ENCODE measurements around the gene LIPC. TPM values are rescaled to one million over a fixed set of nuclear protein-coding genes. Genes with fewer than 3 reads are reported as not detected.

LIPC gene
- total RNA-seq, 4 donors from 2014 or later = 0.48 to 8.2 (median 2.6) TPM; not detected in 1

- in situ Hi-C loops (cut with MboI; ENCODE audit: low pct_ligation_motif_present in 1 of 4, low pct_unique_long_range_greater_than_20kb in 1 of 4, low sequenced_read_pairs in 3 of 4) (no loop called here), intact Hi-C loops (cut with DNase I; ENCODE audit: low total_unique reads) (no loop called here)
- no peaks in the 10 kb centered on the region for H3K36me3 ChIP-seq
- no peak for TF ChIP-seq POLR2A (IDR thresholded peaks at IDR 0.05)
- TF ChIP-seq EP300 (IDR thresholded peaks at IDR 0.05; ENCODE audit: low read depth) = no peak
- TF ChIP-seq CTCF (IDR thresholded peaks at IDR 0.05) = no peak
- TF ChIP-seq POLR2AphosphoS5 (IDR thresholded peaks at IDR 0.05) = no peak
- peak; percentile 52 for DNase-seq
- peaks cover 3 to 18% (median 9%) of the 10 kb centered on the region in 4 donors for H3K4me1 ChIP-seq
- WGBS, 2 donors (ENCODE audit: low coverage in 1 of 2) = 43 to 45% methylated on average over 4 to 5 of the region's 5 CpGs
- no peak overlapping the region for H3K4me3 ChIP-seq
- H3K27me3 ChIP-seq = no peaks in the 10 kb centered on the region
- H3K9me3 ChIP-seq = no peaks in the 10 kb centered on the region
- peak overlapping the region; percentile 48 to 73 (median 59) for H3K27ac ChIP-seq
These were observed 38.5 kb upstream of the LIPC start for GRCh38 chr15:58393241-58393662.

- Histone ChIP-seq H3K9me3 (no peaks in the 10 kb centered on the region), H3K27ac (no peak overlapping the region), H3K4me1 (peaks cover 3 to 18% (median 9%) of the 10 kb centered on the region in 4 donors), H3K4me3 (no peak overlapping the region), H3K36me3 (no peaks in the 10 kb centered on the region), H3K27me3 (no peaks in the 10 kb centered on the region)
- WGBS, 2 donors (ENCODE audit: low coverage in 1 of 2) = 57 to 68% methylated on average over 3 of the region's 3 CpGs
- no peak for DNase-seq
- no peak for TF ChIP-seq EP300 (IDR thresholded peaks at IDR 0.05; ENCODE audit: low read depth)
- no peak for TF ChIP-seq POLR2A (IDR thresholded peaks at IDR 0.05)
- intact Hi-C loops (cut with DNase I; ENCODE audit: low total_unique reads) (no loop called here), in situ Hi-C loops (cut with MboI; ENCODE audit: low pct_ligation_motif_present in 1 of 4, low pct_unique_long_range_greater_than_20kb in 1 of 4, low sequenced_read_pairs in 3 of 4) (no loop called here)
These were observed 35.6 kb upstream of the LIPC start for GRCh38 chr15:58396181-58396580.

GRCh38 chr15:58398071-58398470, 33.7 kb upstream of the LIPC start:
- DNase-seq = no peak
- intact Hi-C loops (cut with DNase I; ENCODE audit: low total_unique reads) (no loop called here), in situ Hi-C loops (cut with MboI; ENCODE audit: low pct_ligation_motif_present in 1 of 4, low pct_unique_long_range_greater_than_20kb in 1 of 4, low sequenced_read_pairs in 3 of 4) (no loop called here)
- H3K4me1 ChIP-seq = peaks cover 0 to 9% (median 2%) of the 10 kb centered on the region in 4 donors
- no peak overlapping the region for H3K4me3 ChIP-seq
- TF ChIP-seq CTCF (IDR thresholded peaks at IDR 0.05) (no peak), POLR2AphosphoS5 (IDR thresholded peaks at IDR 0.05) (no peak), POLR2A (IDR thresholded peaks at IDR 0.05) (no peak), EP300 (IDR thresholded peaks at IDR 0.05; ENCODE audit: low read depth) (no peak)
- no peak overlapping the region for H3K27ac ChIP-seq
- no peaks in the 10 kb centered on the region for H3K27me3 ChIP-seq
- no peaks in the 10 kb centered on the region for H3K9me3 ChIP-seq
- 69% methylated on average over 1 of the region's 1 CpG; no CpG with 5 or more reads in 1 of the 2 donors for WGBS, 2 donors (ENCODE audit: low coverage in 1 of 2)
- H3K36me3 ChIP-seq = no peaks in the 10 kb centered on the region

- TF ChIP-seq POLR2A (IDR thresholded peaks at IDR 0.05) (no peak), POLR2AphosphoS5 (IDR thresholded peaks at IDR 0.05) (no peak), CTCF (IDR thresholded peaks at IDR 0.05) (no peak), EP300 (IDR thresholded peaks at IDR 0.05; ENCODE audit: low read depth) (no peak)
- no peaks in the 10 kb centered on the region for H3K27me3 ChIP-seq
- in situ Hi-C loops (cut with MboI; ENCODE audit: low pct_ligation_motif_present in 1 of 4, low pct_unique_long_range_greater_than_20kb in 1 of 4, low sequenced_read_pairs in 3 of 4) = no loop called here
- no peak overlapping the region for H3K27ac ChIP-seq
- intact Hi-C loops (cut with DNase I; ENCODE audit: low total_unique reads) = no loop called here
- H3K36me3 ChIP-seq = no peaks in the 10 kb centered on the region
- H3K9me3 ChIP-seq = no peaks in the 10 kb centered on the region
- no peak for DNase-seq
- H3K4me3 ChIP-seq = no peak overlapping the region
- 82% methylated on average over 3 to 6 of the region's 6 CpGs for WGBS, 2 donors (ENCODE audit: low coverage in 1 of 2)
- H3K4me1 ChIP-seq = peaks cover 0 to 3% (median 0%) of the 10 kb centered on the region in 4 donors
These were observed 33.1 kb upstream of the LIPC start for GRCh38 chr15:58398643-58399042.

GRCh38 chr15:58399739-58400138, 32.1 kb upstream of the LIPC start:
- no peaks in the 10 kb centered on the region for H3K27me3 ChIP-seq
- WGBS, 2 donors (ENCODE audit: low coverage in 1 of 2) = 88 to 92% methylated on average over 4 of the region's 4 CpGs
- H3K4me3 ChIP-seq = no peak overlapping the region
- TF ChIP-seq POLR2A (IDR thresholded peaks at IDR 0.05) = no peak
- no peak for TF ChIP-seq EP300 (IDR thresholded peaks at IDR 0.05; ENCODE audit: low read depth)
- no peak for TF ChIP-seq CTCF (IDR thresholded peaks at IDR 0.05)
- TF ChIP-seq POLR2AphosphoS5 (IDR thresholded peaks at IDR 0.05) = no peak
- in situ Hi-C loops (cut with MboI; ENCODE audit: low pct_ligation_motif_present in 1 of 4, low pct_unique_long_range_greater_than_20kb in 1 of 4, low sequenced_read_pairs in 3 of 4) = no loop called here
- H3K9me3 ChIP-seq = no peaks in the 10 kb centered on the region
- H3K4me1 ChIP-seq = no peaks in the 10 kb centered on the region
- H3K27ac ChIP-seq = no peak overlapping the region
- H3K36me3 ChIP-seq = no peaks in the 10 kb centered on the region
- no peak for DNase-seq
- intact Hi-C loops (cut with DNase I; ENCODE audit: low total_unique reads) = no loop called here
